ENCODE data around the gene COL5A1. TPM values are rescaled to one million over a fixed set of nuclear protein-coding genes. Genes with fewer than 3 reads are reported as not detected.

The COL5A1 gene
- total and polyA plus RNA-seq, 3 experiments from 2014 or later, result 0.02 to 0.43 (median 0.13) TPM

DNA sequence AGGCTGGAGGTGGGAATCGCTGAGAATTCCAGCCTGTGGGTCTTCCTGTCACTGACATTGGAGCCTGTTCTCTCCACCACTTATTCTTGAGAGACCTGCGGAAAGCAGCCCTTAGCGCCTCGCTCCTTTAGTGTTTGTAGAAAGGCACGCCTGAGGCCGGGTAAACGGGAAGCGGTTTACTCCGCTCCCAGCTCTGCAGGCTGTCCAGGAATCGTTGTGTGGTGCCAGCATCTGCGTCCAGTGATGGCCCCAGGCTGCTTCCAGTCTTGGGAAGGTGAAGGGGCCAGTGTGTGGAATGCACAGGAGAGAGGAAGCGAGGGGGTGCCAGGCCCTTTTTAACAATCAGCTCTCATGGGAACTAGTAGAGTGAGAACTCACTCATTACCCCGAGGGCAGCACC is 194.4 kb downstream of the COL5A1 start:
- Histone ChIP-seq H3K27ac (ENCODE audit: low read depth, low read length) (no peak overlapping the region), H3K27me3 (ENCODE audit: insufficient read depth, low read length, poor library complexity, severe bottlenecking) (no peaks in the 10 kb centered on the region), H3K9me3 (ENCODE audit: low read length) (no peaks in the 10 kb centered on the region), H3K4me3 (ENCODE audit: low read length) (no peak overlapping the region), H3K36me3 (ENCODE audit: insufficient read depth, low read length) (no peaks in the 10 kb centered on the region), H3K4me1 (ENCODE audit: insufficient read depth, low read length) (no peaks in the 10 kb centered on the region)
- Mint-ChIP-seq H3K36me3 (no peaks in the 10 kb centered on the region), H3K27me3 (no peaks in the 10 kb centered on the region), H3K4me3 (no peak overlapping the region), H3K27ac (no peak overlapping the region), H3K4me1 (no peaks in the 10 kb centered on the region), H3K9me3 (no peaks in the 10 kb centered on the region)
- peak in 1 of 5 donors; percentile 26 for DNase-seq
- ChIA-PET POLR2A (no interaction called here), CTCF (no interaction called here)

DNA sequence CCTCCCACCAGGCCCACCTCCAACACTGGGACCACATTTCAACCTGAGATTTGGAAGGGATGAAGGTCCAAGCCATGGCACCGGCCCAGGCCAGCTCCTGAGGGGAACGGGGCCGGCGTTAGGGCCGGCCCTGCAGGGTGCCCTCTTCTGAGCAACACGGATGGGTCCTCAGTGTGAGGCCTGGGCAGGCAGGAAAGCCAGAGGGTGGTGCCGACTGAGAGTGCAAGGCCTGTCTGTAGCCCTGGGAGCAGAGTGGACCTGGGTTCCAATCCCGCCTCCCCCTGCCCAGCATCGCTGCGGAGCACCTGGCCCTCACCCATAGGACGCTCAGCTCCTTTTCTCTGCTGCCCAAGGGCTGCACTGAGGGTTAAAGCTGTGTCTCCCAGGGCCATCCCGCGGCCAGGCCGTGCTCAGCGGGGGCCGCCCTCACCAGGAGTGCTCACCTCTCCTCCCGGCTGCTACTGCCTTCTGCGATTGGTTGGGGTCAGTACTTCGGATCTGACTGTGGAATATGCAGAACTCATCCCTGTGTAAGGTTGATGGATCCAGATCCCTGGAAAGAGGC is 194.9 kb downstream of the COL5A1 start:
- DNase-seq, result peak in 1 of 5 donors; percentile 30
- CTCF ChIA-PET, result interaction anchor here (1.4 kb wide), 1 partner anchor 19 kb away, joined by 3 read pairs; no protein-coding TSS in a partner anchor
- no peak overlapping the region for H3K4me3 ChIP-seq (ENCODE audit: low read length)
- Mint-ChIP-seq H3K4me3 (no peak overlapping the region), H3K4me1 (no peaks in the 10 kb centered on the region), H3K27me3 (no peaks in the 10 kb centered on the region), H3K9me3 (no peaks in the 10 kb centered on the region), H3K36me3 (no peaks in the 10 kb centered on the region), H3K27ac (no peak overlapping the region)
- H3K9me3 ChIP-seq (ENCODE audit: low read length), result no peaks in the 10 kb centered on the region
- no peaks in the 10 kb centered on the region for H3K4me1 ChIP-seq (ENCODE audit: insufficient read depth, low read length)
- H3K36me3 ChIP-seq (ENCODE audit: insufficient read depth, low read length), result no peaks in the 10 kb centered on the region
- H3K27ac ChIP-seq (ENCODE audit: low read depth, low read length), result no peak overlapping the region
- H3K27me3 ChIP-seq (ENCODE audit: insufficient read depth, low read length, poor library complexity, severe bottlenecking), result no peaks in the 10 kb centered on the region
- POLR2A ChIA-PET, result no interaction called here

DNA sequence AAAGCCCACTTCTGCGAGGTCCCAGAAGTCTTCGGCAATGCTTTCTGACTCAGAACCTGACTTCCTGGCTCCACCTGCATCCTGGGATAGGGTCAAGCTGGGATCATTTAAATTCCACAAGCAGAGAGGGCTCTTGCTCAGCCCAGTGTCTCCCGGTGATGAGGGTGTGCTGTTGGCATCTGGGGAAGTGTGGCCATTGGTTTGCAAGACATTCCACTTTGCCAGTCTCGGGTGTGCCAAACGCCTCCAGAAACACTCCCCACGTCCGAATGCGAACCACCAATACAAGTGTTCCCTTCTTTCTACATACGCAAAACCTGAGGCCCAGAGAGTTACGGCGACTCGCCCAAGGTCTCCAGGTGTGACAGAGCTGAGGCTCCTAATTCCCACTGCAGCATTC is 195.9 kb downstream of the COL5A1 start:
- H3K36me3 Mint-ChIP-seq, result no peaks in the 10 kb centered on the region
- no peak overlapping the region for H3K4me3 Mint-ChIP-seq
- Histone ChIP-seq H3K4me1 (ENCODE audit: insufficient read depth, low read length) (no peaks in the 10 kb centered on the region), H3K4me3 (ENCODE audit: low read length) (no peak overlapping the region), H3K27me3 (ENCODE audit: insufficient read depth, low read length, poor library complexity, severe bottlenecking) (no peaks in the 10 kb centered on the region), H3K9me3 (ENCODE audit: low read length) (no peaks in the 10 kb centered on the region), H3K36me3 (ENCODE audit: insufficient read depth, low read length) (no peaks in the 10 kb centered on the region), H3K27ac (ENCODE audit: low read depth, low read length) (no peak overlapping the region)
- H3K4me1 Mint-ChIP-seq, result no peaks in the 10 kb centered on the region
- no peak overlapping the region for H3K27ac Mint-ChIP-seq
- H3K9me3 Mint-ChIP-seq, result no peaks in the 10 kb centered on the region
- peak in 1 of 5 donors; percentile 10 for DNase-seq
- ChIA-PET POLR2A (no interaction called here), CTCF (interaction anchor here (1.4 kb wide), 1 partner anchor 18 kb away, joined by 3 read pairs; no protein-coding TSS in a partner anchor)
- no peaks in the 10 kb centered on the region for H3K27me3 Mint-ChIP-seq

DNA sequence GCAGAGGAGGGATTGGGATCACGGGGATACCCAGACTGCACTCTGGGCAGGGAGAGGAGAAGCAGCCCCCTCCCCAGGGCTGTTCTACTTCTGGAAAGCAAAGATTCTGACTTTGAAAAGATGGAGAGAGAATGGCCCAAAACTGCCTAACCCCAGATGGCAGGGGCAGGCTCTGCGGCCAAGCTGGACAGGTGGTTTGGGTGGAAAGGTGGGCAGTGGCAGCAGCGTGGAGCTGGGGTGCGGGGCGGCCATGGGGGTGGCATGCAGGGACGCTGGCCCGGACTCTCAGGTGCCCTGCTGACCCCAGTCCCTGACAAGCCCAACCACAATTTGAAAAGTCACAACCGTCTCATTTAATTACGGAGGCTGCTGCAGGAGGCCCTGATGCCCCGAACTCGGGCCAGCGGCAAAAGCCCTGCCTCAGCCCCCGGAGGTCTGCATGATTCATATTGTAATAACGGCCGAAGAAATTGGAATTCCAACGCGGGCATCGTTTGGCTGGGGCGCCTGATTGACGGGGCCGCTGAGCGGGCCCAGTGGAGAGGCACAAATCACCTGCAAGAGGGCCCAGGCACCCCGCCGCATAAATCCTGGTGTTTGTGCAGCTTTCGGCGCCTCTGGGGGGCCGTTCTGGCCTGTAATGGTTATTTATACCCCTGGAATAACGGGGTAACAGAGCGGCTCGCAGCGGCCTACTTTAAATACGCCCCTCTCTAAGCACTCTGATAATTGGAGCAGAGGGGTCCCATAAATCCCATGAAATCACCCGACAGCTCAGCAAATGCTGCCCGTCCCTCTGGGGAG is 197.2 kb downstream of the COL5A1 start:
- no peaks in the 10 kb centered on the region for H3K4me1 Mint-ChIP-seq
- Histone ChIP-seq H3K27me3 (ENCODE audit: insufficient read depth, low read length, poor library complexity, severe bottlenecking) (no peaks in the 10 kb centered on the region), H3K27ac (ENCODE audit: low read depth, low read length) (no peak overlapping the region), H3K9me3 (ENCODE audit: low read length) (no peaks in the 10 kb centered on the region), H3K36me3 (ENCODE audit: insufficient read depth, low read length) (no peaks in the 10 kb centered on the region), H3K4me3 (ENCODE audit: low read length) (no peak overlapping the region), H3K4me1 (ENCODE audit: insufficient read depth, low read length) (no peaks in the 10 kb centered on the region)
- H3K9me3 Mint-ChIP-seq, result no peaks in the 10 kb centered on the region
- ChIA-PET POLR2A (no interaction called here), CTCF (no interaction called here)
- H3K4me3 Mint-ChIP-seq, result no peak overlapping the region
- no peak overlapping the region for H3K27ac Mint-ChIP-seq
- no peaks in the 10 kb centered on the region for H3K27me3 Mint-ChIP-seq
- H3K36me3 Mint-ChIP-seq, result no peaks in the 10 kb centered on the region
- peak in 1 of 5 donors; percentile 42 for DNase-seq

DNA sequence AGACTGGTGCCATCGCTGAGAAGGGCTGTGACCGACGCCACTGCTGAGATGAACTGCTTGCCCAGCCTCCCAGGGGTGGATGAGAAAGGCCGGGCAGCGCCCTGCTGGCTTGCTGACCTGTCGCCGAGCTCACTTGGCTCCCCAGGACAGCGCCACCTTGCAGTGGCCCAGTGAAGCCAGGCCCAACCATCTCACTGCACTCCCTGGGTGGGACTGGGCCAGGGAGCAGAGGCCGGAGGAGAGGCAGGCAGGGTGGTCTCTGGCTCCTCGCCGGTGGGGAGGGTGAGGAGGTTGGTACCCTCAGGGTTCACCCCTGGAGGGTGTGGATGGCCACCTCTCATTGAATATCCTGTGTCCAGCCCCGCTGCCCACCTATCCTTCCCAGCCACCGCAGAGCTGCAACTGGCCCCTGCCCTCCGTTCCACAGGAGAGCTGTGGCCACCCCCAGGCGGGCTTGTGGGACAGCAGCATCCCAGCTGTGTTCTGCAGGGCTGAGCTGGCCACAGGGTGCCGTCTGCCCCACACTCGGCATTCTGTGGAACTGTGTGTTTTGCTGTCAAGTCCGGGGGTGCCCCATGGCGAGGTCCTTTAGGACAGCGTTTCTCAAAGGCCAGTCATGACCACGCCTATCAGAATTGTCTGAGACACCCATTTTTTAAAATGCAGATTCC is 198.0 kb downstream of the COL5A1 start:
- H3K4me1 ChIP-seq (ENCODE audit: insufficient read depth, low read length), result no peaks in the 10 kb centered on the region
- Mint-ChIP-seq H3K4me3 (no peak overlapping the region), H3K36me3 (no peaks in the 10 kb centered on the region), H3K27me3 (no peaks in the 10 kb centered on the region), H3K4me1 (no peaks in the 10 kb centered on the region), H3K27ac (no peak overlapping the region), H3K9me3 (no peaks in the 10 kb centered on the region)
- H3K27me3 ChIP-seq (ENCODE audit: insufficient read depth, low read length, poor library complexity, severe bottlenecking), result no peaks in the 10 kb centered on the region
- no peak overlapping the region for H3K27ac ChIP-seq (ENCODE audit: low read depth, low read length)
- H3K36me3 ChIP-seq (ENCODE audit: insufficient read depth, low read length), result no peaks in the 10 kb centered on the region
- H3K9me3 ChIP-seq (ENCODE audit: low read length), result no peaks in the 10 kb centered on the region
- ChIA-PET POLR2A (no interaction called here), CTCF (no interaction called here)
- H3K4me3 ChIP-seq (ENCODE audit: low read length), result no peak overlapping the region
- peak in 1 of 5 donors; percentile 26 for DNase-seq

DNA sequence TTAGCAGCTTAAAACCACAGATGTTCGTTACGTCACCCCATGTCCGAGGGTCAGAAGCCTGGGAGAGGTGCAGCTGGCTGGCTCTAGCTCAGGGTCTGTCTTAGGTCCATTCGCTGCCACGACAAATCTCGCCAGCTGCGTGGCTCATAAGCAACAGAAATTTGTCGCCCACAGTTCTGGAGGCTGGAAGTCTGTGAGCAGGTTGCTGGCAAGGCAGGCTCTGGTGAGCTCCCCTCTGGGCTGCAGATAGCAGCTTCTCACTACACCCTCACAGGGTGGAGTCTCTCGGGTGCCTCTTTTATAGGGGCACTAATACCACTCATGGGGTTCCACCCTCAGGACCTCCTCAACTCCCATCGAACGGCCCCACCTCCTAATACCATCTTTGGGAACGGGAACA is 198.9 kb downstream of the COL5A1 start:
- H3K27me3 ChIP-seq (ENCODE audit: insufficient read depth, low read length, poor library complexity, severe bottlenecking), result no peaks in the 10 kb centered on the region
- H3K4me1 ChIP-seq (ENCODE audit: insufficient read depth, low read length), result no peaks in the 10 kb centered on the region
- Mint-ChIP-seq H3K4me3 (no peak overlapping the region), H3K4me1 (no peaks in the 10 kb centered on the region), H3K27me3 (no peaks in the 10 kb centered on the region), H3K9me3 (no peaks in the 10 kb centered on the region), H3K36me3 (no peaks in the 10 kb centered on the region), H3K27ac (no peak overlapping the region)
- ChIA-PET POLR2A (no interaction called here), CTCF (no interaction called here)
- no peaks in the 10 kb centered on the region for H3K9me3 ChIP-seq (ENCODE audit: low read length)
- no peak overlapping the region for H3K4me3 ChIP-seq (ENCODE audit: low read length)
- DNase-seq, result peak in 1 of 5 donors; percentile 26
- H3K27ac ChIP-seq (ENCODE audit: low read depth, low read length), result no peak overlapping the region
- no peaks in the 10 kb centered on the region for H3K36me3 ChIP-seq (ENCODE audit: insufficient read depth, low read length)

DNA sequence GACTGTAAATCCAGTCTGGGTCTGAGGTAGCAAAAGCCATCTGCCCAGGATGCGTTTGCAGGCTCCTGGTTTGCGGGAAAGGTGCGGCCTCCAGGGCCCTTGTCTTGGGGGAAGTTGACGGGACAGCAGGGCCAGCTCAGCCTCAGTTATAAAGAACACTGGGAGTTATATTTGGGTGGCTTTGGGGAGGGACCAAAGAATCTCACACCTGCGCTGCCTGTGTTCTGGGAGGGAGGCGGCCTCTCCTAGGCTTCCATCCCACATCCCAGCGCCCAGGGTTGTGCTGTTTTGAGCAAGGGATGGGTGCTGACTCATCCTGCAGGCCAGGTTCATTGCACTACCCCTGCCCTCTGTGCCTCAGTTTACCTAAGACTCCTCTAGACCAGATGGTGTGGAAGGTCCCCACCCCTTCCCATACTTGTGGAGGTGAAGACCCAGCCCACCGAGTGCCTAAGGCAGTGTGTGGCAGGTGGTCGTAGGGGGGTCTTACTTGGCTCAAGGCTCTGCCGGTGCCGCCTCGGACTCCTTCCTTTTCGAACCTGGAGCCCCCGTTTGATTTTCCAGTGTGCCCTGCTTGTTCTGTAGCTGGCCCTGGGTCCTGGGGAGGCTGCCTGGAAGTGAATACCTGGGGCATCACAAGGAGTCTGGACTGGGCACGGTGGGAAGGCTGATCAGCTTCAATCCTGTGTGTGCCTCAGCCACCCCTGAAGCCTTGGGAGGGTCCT is 199.7 kb downstream of the COL5A1 start:
- POLR2A ChIA-PET, result no interaction called here
- no peaks in the 10 kb centered on the region for H3K9me3 ChIP-seq (ENCODE audit: low read length)
- H3K36me3 ChIP-seq (ENCODE audit: insufficient read depth, low read length), result no peaks in the 10 kb centered on the region
- H3K27ac ChIP-seq (ENCODE audit: low read depth, low read length), result no peak overlapping the region
- peak in 1 of 5 donors; percentile 35 for DNase-seq
- no peaks in the 10 kb centered on the region for H3K4me1 ChIP-seq (ENCODE audit: insufficient read depth, low read length)
- no peaks in the 10 kb centered on the region for H3K4me1 Mint-ChIP-seq
- no peaks in the 10 kb centered on the region for H3K27me3 Mint-ChIP-seq
- CTCF ChIA-PET, result no interaction called here
- no peak overlapping the region for H3K27ac Mint-ChIP-seq
- H3K4me3 Mint-ChIP-seq, result no peak overlapping the region
- H3K27me3 ChIP-seq (ENCODE audit: insufficient read depth, low read length, poor library complexity, severe bottlenecking), result no peaks in the 10 kb centered on the region
- no peaks in the 10 kb centered on the region for H3K36me3 Mint-ChIP-seq
- H3K9me3 Mint-ChIP-seq, result no peaks in the 10 kb centered on the region
- no peak overlapping the region for H3K4me3 ChIP-seq (ENCODE audit: low read length)

DNA sequence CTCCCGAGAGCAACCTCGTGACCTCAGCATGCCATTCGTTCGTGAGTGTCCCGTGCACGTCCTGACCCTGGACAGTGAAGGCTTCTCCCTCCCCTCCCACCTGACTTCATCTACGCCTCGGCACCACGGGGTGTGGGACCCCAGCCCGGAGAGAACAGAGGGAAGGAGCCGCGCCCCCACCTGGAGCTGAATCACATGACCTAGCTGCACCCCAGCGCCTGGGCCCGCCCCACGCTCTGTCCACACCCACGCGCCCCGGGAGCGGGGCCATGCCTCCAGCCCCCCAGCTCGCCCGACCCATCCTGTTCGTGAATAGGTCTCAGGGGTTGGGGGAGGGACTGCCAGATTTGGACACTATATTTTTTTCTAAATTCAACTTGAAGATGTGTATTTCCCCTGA is 200.7 kb downstream of the COL5A1 start:
- Histone ChIP-seq H3K4me3 (ENCODE audit: low read length) (no peak overlapping the region), H3K4me1 (ENCODE audit: insufficient read depth, low read length) (no peaks in the 10 kb centered on the region), H3K9me3 (ENCODE audit: low read length) (no peaks in the 10 kb centered on the region), H3K27ac (ENCODE audit: low read depth, low read length) (no peak overlapping the region), H3K27me3 (ENCODE audit: insufficient read depth, low read length, poor library complexity, severe bottlenecking) (no peaks in the 10 kb centered on the region), H3K36me3 (ENCODE audit: insufficient read depth, low read length) (no peaks in the 10 kb centered on the region)
- ChIA-PET POLR2A (no interaction called here), CTCF (no interaction called here)
- Mint-ChIP-seq H3K4me1 (no peaks in the 10 kb centered on the region), H3K4me3 (no peak overlapping the region), H3K9me3 (no peaks in the 10 kb centered on the region), H3K27me3 (no peaks in the 10 kb centered on the region), H3K36me3 (no peaks in the 10 kb centered on the region), H3K27ac (peak overlapping the region in 1 of 8 donors; percentile 60)
- peak in 1 of 5 donors; percentile 43 for DNase-seq
